NCI-H2171 (cell line): ENCODE measurements around the gene AGPAT2.
"Not testable (repeated sequence)": the region's sequence is repeated elsewhere in the genome, so short reads cannot be mapped to it uniquely, and the experiment has no call there.

Source experiments
- DNase-seq: peaks from one replicate; lab custom pipeline; 2025; lab: John Stamatoyannopoulos, UW

The AGPAT2 gene

GRCh38 chr9:136645352-136645902 is 41.8 kb downstream of the AGPAT2 start:
- DNase-seq: no peak

DNA sequence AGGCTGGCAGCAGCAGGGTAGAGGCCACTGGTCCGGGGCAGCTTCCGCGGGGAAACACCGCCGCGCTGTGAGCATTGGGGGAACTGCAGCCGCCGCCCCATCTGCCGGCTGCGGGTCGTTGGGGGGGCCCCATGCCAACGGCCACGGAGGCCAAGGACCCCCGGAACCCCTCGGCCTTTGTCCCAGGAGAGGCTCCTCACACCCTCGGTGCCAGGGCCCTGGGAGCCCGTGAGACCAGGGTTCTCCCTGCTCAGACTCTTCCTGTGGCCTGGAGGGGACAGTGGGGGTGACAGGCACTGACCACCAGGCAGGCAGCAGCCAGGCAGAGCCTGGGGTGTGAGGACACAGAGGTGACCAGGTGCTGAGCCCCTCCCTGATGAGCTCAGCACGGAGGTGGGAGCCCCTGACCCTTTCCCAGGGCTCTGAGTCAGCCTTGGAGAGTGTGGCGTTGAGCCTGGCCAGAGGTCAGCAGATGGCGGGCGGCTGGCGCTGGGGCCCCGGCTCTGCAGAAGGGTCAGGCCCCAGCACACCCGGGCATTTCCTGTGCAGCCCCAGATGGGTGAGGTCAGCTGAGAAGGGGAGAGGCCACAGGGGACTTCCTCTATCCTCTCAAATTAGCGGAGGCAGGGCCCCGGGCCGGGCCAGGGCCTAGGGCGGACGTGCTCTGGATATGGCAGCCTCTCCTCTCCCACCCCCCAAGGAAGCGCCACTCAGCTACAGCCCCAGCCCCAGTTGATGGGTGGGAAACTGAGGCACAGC is 42.5 kb downstream of the AGPAT2 start:
- DNase-seq: no peak

- peak; percentile 85 for DNase-seq
Measured at GRCh38 chr9:136644343-136644592, 43.0 kb downstream of the AGPAT2 start.

- DNase-seq: no peak
Measured at GRCh38 chr9:136643596-136644342, 43.5 kb downstream of the AGPAT2 start.

DNA sequence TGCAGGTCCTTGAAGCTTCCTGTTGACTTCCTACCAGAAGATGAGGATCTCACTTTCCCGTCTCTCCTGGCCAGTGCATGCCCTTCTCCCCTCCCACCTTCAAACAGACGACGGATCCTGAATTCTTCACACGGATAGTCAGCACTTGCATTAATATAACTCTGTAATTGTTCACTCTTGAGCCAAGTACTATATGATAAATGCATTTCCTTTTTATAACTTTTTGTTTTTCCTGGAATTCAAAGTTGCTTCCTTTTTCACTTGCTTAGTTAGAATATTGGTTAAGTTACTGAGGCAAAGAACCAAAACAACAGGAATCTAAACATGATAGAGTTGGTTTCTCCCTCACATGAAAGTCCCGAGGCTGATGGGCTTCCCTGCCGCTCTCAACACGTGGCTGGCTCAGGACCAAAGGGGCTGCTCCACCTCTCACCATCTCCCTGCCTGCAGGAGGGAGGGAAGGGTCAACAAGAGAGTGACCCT is 44.8 kb downstream of the AGPAT2 start:
- DNase-seq: no peak

GRCh38 chr9:136640171-136641111 is 46.8 kb downstream of the AGPAT2 start:
- no peak for DNase-seq

- no peak for DNase-seq
Measured at GRCh38 chr9:136634904-136635303, 52.4 kb downstream of the AGPAT2 start.

GRCh38 chr9:136632491-136633106 is 54.7 kb downstream of the AGPAT2 start:
- not testable (repeated sequence) for DNase-seq

GRCh38 chr9:136632072-136632471 is 55.2 kb downstream of the AGPAT2 start:
- DNase-seq: not testable (repeated sequence)

DNA sequence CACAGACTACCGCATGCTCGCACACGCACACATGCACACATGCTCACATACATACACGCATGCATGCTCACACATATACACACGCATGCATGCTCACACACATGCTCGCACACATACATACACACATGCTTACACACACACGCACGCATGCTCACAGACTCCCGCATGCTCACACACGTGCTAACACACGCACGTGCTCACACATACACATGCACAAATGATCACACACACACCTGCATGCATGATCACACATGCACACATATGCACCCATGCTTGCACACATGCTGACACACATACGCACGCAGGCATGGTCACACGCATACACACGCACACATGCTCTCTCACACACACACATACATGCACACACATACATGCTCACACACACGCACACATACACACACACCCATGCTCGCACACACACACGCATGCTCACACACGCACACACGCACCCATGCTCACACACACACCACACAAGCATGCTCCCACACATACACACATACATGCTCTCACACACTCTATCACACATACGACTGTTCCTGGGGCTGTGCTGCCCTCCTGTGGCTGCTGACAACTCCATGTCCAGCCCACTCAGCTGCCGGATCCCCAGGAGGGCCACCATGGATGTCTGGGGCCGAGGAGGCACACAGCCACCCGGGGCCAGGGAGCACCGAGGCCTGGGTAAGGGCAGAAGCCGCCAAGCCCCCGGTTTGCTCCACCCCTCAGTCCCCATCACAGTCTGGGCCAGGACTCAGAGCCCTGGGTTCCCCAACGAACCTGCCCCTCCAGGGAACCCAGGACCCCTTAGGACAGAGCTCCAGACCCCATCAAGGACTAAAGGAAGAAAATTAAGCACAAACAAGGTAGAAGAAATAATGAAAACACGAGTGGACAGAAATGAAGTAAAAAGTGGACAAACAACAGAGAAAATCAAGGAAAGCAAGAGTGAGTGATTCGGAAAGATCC is 55.9 kb downstream of the AGPAT2 start:
- DNase-seq: peak; percentile 77

- no peak for DNase-seq
Measured at GRCh38 chr9:136630662-136630992, 56.6 kb downstream of the AGPAT2 start.

DNA sequence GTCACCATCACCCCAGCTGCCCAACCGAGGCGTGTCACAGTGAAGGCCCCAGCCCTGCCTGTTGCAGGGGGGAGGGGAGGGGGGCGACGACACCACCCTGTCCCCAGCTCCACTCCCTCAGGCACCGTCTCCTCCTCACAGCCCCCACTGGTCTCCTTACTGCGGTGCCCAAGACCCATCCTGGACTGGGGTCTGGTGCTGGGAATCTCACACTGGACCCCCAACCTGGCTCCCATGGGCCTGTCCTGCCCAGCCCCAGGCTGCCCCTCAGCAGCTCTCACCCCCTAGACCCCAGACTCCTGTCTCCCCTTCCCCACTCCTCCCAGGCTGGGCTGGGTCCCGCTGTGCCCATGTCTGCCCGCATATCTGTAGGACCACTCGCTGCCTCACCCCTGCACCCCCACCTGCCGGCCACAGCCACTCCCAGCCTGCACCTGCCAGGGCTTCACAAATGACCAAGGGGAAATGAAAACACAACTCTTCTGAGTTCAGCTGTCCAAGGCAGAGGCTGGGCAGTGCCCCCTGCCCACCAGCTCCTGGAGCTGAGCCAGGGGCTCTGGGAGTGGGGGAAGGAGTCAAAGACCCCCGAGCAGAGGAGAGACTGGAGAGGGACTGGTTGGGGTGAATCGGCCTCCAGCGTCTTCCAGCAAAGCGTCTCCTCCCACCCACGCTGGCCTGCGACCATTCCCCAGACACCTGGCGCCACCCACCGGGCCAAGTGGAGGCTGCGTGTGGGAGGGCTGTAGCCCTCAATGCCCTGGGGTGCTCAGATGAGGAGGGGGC is 57.2 kb downstream of the AGPAT2 start:
- peak; percentile 85 for DNase-seq

DNA sequence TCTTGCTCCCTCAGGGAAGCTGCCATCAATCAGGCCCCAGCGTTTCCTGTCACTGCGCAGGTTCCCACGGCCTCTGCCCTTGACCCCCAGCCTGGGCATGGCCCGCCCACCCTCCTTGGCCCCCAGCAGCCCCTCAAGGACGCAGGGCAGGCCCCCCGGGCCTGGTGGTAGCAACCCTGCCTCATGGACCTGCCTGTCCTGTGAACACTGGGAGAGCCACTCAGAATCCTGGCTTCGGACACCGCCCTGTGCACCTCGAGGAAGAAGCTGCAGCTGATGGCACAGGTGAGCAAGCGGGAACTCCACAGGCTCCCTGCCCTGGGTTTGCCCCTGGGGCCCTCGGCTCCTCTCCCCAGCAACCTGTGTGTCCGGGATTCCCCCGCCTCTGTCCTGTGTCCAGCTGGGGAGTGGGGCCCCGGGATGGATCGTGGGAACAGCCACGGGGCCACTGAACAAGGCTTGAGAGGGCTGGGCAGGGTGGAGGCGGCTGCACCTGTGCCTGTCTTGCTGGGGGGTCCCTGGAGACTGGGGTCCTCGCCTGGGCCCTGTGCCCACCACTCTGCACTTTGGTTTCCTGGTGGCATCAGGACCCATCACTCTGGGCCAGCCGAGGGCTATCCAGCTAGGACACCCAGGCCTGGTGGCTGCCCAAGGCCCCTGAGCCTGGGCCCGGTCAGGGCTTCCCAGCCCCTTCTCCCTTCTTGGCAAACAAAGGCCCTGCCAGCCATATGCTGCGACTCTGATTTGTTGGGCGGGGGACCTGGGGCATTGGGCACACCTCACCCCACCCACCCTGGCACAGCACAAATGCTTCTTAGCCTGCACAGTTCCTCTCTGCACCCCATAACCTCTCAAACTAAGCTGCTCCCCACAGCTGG is 58.0 kb downstream of the AGPAT2 start:
- DNase-seq: peak; percentile 68

GRCh38 chr9:136628268-136628667 is 59.0 kb downstream of the AGPAT2 start:
- no peak for DNase-seq

- no peak for DNase-seq
Measured at GRCh38 chr9:136627703-136628102, 59.6 kb downstream of the AGPAT2 start.

DNA sequence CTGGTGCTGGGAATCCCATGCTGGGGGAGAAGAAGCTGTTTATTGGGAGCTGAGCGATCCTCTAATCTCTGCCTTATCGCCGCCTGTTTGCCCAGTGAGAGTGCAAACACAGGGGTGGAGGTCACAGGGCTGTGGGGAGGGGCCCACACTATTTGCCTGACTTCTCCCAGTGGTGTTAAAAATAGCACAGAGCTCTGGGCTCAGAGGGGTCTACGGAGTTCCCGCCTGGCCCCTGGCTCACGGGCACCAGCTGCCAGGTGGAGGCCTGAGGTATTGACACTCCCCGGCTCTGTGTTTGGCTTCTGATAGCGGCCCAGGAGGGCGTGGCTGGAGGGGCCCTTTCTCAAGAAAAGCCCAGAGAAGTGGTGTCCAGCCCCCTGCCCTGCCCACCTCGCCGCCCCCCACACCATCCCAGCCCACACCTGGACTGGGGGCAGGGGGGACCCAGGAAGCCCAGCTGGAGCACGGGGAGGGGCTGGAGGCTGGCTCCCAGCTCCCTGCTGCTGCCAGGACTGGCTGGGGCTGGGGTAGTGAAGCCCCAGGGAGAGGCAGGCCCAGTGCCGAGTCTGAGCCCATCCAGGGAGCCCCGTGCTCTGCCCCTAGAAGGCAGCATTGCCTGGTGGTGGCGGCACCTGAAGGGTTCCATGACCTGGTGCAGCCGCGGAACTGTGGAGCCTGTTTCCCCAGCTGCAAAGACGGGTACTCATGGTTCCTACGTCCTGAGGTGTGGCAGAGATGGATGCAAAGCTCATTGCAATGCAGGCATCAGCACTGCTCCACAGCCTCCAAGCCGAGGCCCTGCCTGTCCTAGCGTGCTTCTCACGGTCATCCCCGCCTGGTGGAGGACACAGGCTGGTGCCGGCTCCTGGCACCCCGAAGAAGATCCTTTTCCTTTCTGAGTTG is 60.3 kb downstream of the AGPAT2 start:
- peak; percentile 80 for DNase-seq

GRCh38 chr9:136626066-136626725 is 61.1 kb downstream of the AGPAT2 start:
- DNase-seq: no peak
